Astrocyte (in vitro differentiated cells and primary cell): ENCODE measurements around the gene GPR162.

ENCODE experiments used
- EZH2 ChIP-seq: IDR thresholded peaks from 2 replicates; pipeline ENCODE4 v1.6.1; 2012; ENCODE audit warnings: mild to moderate bottlenecking, low read length, inconsistent platforms; ENCODE audit not compliant: insufficient read depth
- TF ChIP-seq, protein P1 (sequence below): IDR thresholded peaks from 2 replicates; pipeline ENCODE4 v1.5.1; 2011; ENCODE audit warnings: low read depth, mild to moderate bottlenecking, inconsistent platforms, low read length, moderate library complexity; ENCODE audit not compliant: insufficient read depth

DNA sequence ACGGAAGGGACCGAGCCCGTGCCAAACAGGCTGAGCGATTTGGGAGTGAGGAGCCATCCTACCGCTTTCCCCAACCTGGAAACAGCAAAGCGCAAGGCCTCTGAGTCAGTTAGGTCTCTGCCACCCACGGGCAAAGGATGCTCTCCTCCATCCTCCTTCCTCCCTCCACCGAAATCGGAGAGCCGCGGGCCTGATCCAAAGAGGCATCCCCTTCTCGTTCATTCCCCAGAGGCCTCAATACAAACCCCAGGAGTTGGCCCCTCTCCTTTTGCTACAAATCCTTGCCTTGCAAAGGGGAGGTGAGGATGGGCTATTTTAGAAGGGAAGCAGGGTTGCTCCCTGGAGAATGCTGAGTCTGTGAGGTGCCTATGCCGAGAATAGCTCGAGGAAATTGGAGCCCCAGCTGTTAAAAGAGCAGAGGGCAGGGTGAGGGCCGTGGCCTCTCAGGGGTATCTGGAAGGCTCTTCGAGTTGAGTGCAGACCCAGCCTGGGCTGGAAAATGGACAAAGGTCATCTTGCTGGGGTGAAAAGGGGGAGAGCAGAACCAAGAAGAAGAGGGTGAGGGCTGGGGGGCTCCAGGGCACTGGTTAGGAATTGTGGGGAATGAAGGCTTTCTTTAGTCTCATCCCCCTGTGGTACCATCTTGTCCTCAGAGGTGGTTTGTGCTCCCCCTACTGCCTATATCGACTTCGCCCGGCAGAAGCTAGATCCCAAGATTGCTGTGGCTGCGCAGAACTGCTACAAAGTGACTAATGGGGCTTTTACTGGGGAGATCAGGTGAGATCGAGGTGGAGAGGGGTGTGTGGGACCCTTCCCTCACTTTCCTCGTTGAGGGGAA, 46.8 kb downstream of the GPR162 start:
- TF ChIP-seq, protein P1, sequence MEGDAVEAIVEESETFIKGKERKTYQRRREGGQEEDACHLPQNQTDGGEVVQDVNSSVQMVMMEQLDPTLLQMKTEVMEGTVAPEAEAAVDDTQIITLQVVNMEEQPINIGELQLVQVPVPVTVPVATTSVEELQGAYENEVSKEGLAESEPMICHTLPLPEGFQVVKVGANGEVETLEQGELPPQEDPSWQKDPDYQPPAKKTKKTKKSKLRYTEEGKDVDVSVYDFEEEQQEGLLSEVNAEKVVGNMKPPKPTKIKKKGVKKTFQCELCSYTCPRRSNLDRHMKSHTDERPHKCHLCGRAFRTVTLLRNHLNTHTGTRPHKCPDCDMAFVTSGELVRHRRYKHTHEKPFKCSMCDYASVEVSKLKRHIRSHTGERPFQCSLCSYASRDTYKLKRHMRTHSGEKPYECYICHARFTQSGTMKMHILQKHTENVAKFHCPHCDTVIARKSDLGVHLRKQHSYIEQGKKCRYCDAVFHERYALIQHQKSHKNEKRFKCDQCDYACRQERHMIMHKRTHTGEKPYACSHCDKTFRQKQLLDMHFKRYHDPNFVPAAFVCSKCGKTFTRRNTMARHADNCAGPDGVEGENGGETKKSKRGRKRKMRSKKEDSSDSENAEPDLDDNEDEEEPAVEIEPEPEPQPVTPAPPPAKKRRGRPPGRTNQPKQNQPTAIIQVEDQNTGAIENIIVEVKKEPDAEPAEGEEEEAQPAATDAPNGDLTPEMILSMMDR = peak; percentile 20
- TF ChIP-seq EZH2 = no peak
